H1 (cell line): ENCODE results near the gene BSDC1. TPM values are rescaled to one million over a fixed set of nuclear protein-coding genes. Genes with fewer than 3 reads are reported as not detected.
A peak's percentile ranks its signal among the peaks of the same experiment; 100 is the strongest.

Experiments used
- CTCF ChIA-PET: fragments of 300-600 bp; sonication (Branson Sonifier 250); formaldehyde crosslinking; loops from one replicate; lab custom pipeline; 2021; ENCODE audit not compliant: partially characterized antibody; lab: Charles Lee
- POLR2A ChIA-PET: fragments of 300-600 bp; sonication (Branson Sonifier 250); formaldehyde crosslinking; loops from one replicate; lab custom pipeline; 2021; ENCODE audit warnings: inconsistent platforms; ENCODE audit not compliant: partially characterized antibody; lab: Charles Lee
- DNase-seq, 2 experiments: peaks; one replicate each; pipeline versions ENCODE4 v3.0.0 to v3.0.0-alpha.2; 2010 to 2022; ENCODE audit warnings: low spot score in 2 of 2, low read depth in 1 of 2, mixed read lengths in 1 of 2
- FAIRE-seq: peaks from 2 replicates; lab custom pipeline; 2011; peaks lifted over from hg19 to GRCh38; lab: Jason Lieb, UNC
- H2AFZ ChIP-seq: 2 replicates; pipeline ENCODE4 v1.8.1; 2012; ENCODE audit warnings: low read length, inconsistent platforms
- H2AK5ac ChIP-seq: 2 replicates; pipeline ENCODE4 v1.6.1; 2013; ENCODE audit warnings: low read depth, low read length
- H2BK120ac ChIP-seq: replicated peaks from 2 replicates; pipeline ENCODE3; 2013; ENCODE audit warnings: low read depth, low read length, inconsistent platforms
- H2BK12ac ChIP-seq: 2 replicates; pipeline ENCODE4 v1.6.1; 2013; ENCODE audit warnings: low read depth, low read length
- H2BK15ac ChIP-seq: 2 replicates; pipeline ENCODE4 v1.6.1; 2013; ENCODE audit warnings: low read length
- H2BK20ac ChIP-seq: 2 replicates; pipeline ENCODE4 v1.6.1; 2013; ENCODE audit warnings: low read length
- H2BK5ac ChIP-seq: 2 replicates; pipeline ENCODE4 v1.6.1; 2013; ENCODE audit warnings: low read depth, low read length
- H3K14ac ChIP-seq: 2 replicates; pipeline ENCODE4 v1.6.1; 2013; ENCODE audit warnings: inconsistent platforms; ENCODE audit not compliant: insufficient read length
- H3K18ac ChIP-seq: 2 replicates; pipeline ENCODE4 v1.6.1; 2013; ENCODE audit warnings: low read length; ENCODE audit errors: extremely low read depth
- H3K23ac ChIP-seq: 2 replicates; pipeline ENCODE4 v1.6.1; 2013; ENCODE audit warnings: inconsistent platforms; ENCODE audit not compliant: insufficient read length
- H3K23me2 ChIP-seq: 2 replicates; pipeline ENCODE4 v1.6.1; 2013; ENCODE audit warnings: low read depth, low read length
- H3K27ac ChIP-seq: 2 replicates; pipeline ENCODE4 v1.6.1; 2011; ENCODE audit warnings: low read depth, low read length, inconsistent platforms
- H3K27me3 ChIP-seq, 4 experiments: replicated peaks in 1 of 4; 1 replicate in 1 of 4; 2 replicates in 3 of 4; pipeline versions ENCODE4 v1.6.1 to v1.8.1; 2011 to 2013; ENCODE audit warnings: low read length in 3 of 4, mild to moderate bottlenecking in 3 of 4, inconsistent platforms in 2 of 4, mixed read lengths in 2 of 4, moderate library complexity in 1 of 4; ENCODE audit not compliant: control insufficient read depth in 3 of 4, insufficient read depth in 3 of 4; ENCODE audit errors: extremely low read depth in 1 of 4
- H3K36me3 ChIP-seq, 4 experiments: 2 replicates each; pipeline versions ENCODE4 v1.6.1 to v1.8.1; 2011 to 2013; ENCODE audit warnings: mild to moderate bottlenecking in 4 of 4, low read length in 3 of 4, moderate library complexity in 2 of 4, control low read depth in 1 of 4, inconsistent platforms in 1 of 4; ENCODE audit not compliant: insufficient read depth in 4 of 4, control insufficient read depth in 2 of 4
- H3K4ac ChIP-seq: replicated peaks from 2 replicates; pipeline ENCODE3; 2013; ENCODE audit warnings: low read length, low read depth, mixed read lengths, inconsistent platforms; ENCODE audit not compliant: insufficient read length
- H3K4me1 ChIP-seq, 4 experiments: replicated peaks in 1 of 4; 1 replicate in 1 of 4; 2 replicates in 3 of 4; pipeline versions ENCODE4 v1.6.1 to v1.8.1; 2011 to 2013; ENCODE audit warnings: low read length in 3 of 4, inconsistent platforms in 2 of 4, mixed read lengths in 1 of 4; ENCODE audit not compliant: insufficient read depth in 4 of 4, control insufficient read depth in 3 of 4
- H3K4me2 ChIP-seq, 2 experiments: 2 replicates each; pipeline versions ENCODE4 v1.6.1 to v1.8.1; 2011 to 2013; ENCODE audit warnings: low read depth in 2 of 2, low read length in 2 of 2, control low read depth in 1 of 2, inconsistent platforms in 1 of 2, mild to moderate bottlenecking in 1 of 2; ENCODE audit not compliant: insufficient read depth in 1 of 2
- H3K4me3 ChIP-seq, 4 experiments: fragments of 200-600, 300-600 bp in 1 of 4; sonication (generic), shearing (Covaris generic), sonication (Bioruptor Twin) in 1 of 4; 2 replicates each; pipeline versions ENCODE4 v1.5.1 to v1.8.1; 2011 to 2016; ENCODE audit warnings: low read length in 4 of 4, low read depth in 3 of 4, control low read depth in 2 of 4, inconsistent platforms in 2 of 4, mild to moderate bottlenecking in 2 of 4, mixed read lengths in 1 of 4, moderate library complexity in 1 of 4; ENCODE audit not compliant: insufficient read depth in 2 of 4; ENCODE audit errors: extremely low read depth in 1 of 4
- H3K56ac ChIP-seq: replicated peaks from 2 replicates; pipeline ENCODE3; 2013; ENCODE audit warnings: low read depth, mild to moderate bottlenecking, mixed read lengths, low read length, inconsistent platforms; ENCODE audit not compliant: insufficient read length
- H3K79me1 ChIP-seq: 2 replicates; pipeline ENCODE4 v1.6.1; 2013; ENCODE audit warnings: low read depth, low read length, control low read depth
- H3K79me2 ChIP-seq, 2 experiments: 2 replicates each; pipeline versions ENCODE4 v1.6.1 to v1.8.1; 2012 to 2013; ENCODE audit warnings: low read length in 2 of 2, mild to moderate bottlenecking in 2 of 2, inconsistent platforms in 1 of 2; ENCODE audit not compliant: insufficient read depth in 2 of 2, control insufficient read depth in 1 of 2
- H3K9ac ChIP-seq, 4 experiments: replicated peaks in 1 of 4; 1 replicate in 1 of 4; 2 replicates in 3 of 4; pipeline versions ENCODE4 v1.6.1 to v1.8.1; 2011 to 2013; ENCODE audit warnings: low read depth in 3 of 4, low read length in 3 of 4, control low read depth in 2 of 4, mild to moderate bottlenecking in 2 of 4, moderate library complexity in 2 of 4, inconsistent platforms in 1 of 4; ENCODE audit errors: extremely low read depth in 1 of 4
- H3K9me3 ChIP-seq, 2 experiments: 2 replicates each; pipeline versions ENCODE4 v1.6.1 to v1.8.1; 2012 to 2013; ENCODE audit warnings: mild to moderate bottlenecking in 2 of 2, moderate library complexity in 2 of 2, control low read depth in 1 of 2, inconsistent platforms in 1 of 2, low read depth in 1 of 2, low read length in 1 of 2, mixed read lengths in 1 of 2; ENCODE audit not compliant: insufficient read depth in 2 of 2
- H4K20me1 ChIP-seq, 2 experiments: replicated peaks in 1 of 2; 2 replicates each; pipeline versions ENCODE3 to v1.8.1; 2011 to 2013; ENCODE audit warnings: inconsistent platforms in 2 of 2, low read length in 2 of 2, mild to moderate bottlenecking in 1 of 2; ENCODE audit not compliant: insufficient read depth in 2 of 2, control insufficient read depth in 1 of 2
- H4K5ac ChIP-seq: 2 replicates; pipeline ENCODE4 v1.6.1; 2013; ENCODE audit warnings: low read length, low read depth, mixed read lengths, inconsistent platforms; ENCODE audit not compliant: insufficient read length
- H4K8ac ChIP-seq: 2 replicates; pipeline ENCODE4 v1.8.0; 2013; ENCODE audit warnings: mild to moderate bottlenecking, moderate library complexity, low read length, inconsistent platforms; ENCODE audit not compliant: insufficient read depth; ENCODE audit errors: extremely low read depth
- H4K91ac ChIP-seq: replicated peaks from 2 replicates; pipeline ENCODE3; 2013; ENCODE audit warnings: low read length, mixed read lengths, inconsistent platforms; ENCODE audit not compliant: insufficient read length
- CBX5 ChIP-seq: fragments of 300-800, 300-1000 bp; sonication (generic); IDR thresholded peaks from 2 replicates; pipeline ENCODE4 v1.7.1; 2016; ENCODE audit warnings: antibody characterized with exemption, low read length, low read depth
- E2F6 ChIP-seq: IDR thresholded peaks from 2 replicates; pipeline ENCODE4 v1.6.1; 2012; ENCODE audit warnings: inconsistent platforms
- NRF1 ChIP-seq: IDR thresholded peaks from 2 replicates; pipeline ENCODE4 v1.6.1; 2011; ENCODE audit warnings: mild to moderate bottlenecking, low read depth, low read length, improper control_type of control experiment
- RFX5 ChIP-seq: IDR thresholded peaks from 2 replicates; pipeline ENCODE4 v1.6.1; 2011; ENCODE audit warnings: low read depth, low read length, improper control_type of control experiment, borderline replicate concordance
- RNF2 ChIP-seq: fragments of 200-900, 300-1000 bp; sonication (generic); IDR thresholded peaks from 2 replicates; pipeline ENCODE4 v1.7.1; 2016; ENCODE audit warnings: borderline replicate concordance, low read depth, mild to moderate bottlenecking, antibody characterized with exemption, low read length; ENCODE audit not compliant: poor library complexity, severe bottlenecking; ENCODE audit errors: missing control alignments
- SIX5 ChIP-seq: IDR thresholded peaks from 2 replicates; pipeline ENCODE4 v1.6.1; 2011; ENCODE audit warnings: mild to moderate bottlenecking, low read depth, low read length
- TAF1 ChIP-seq: IDR thresholded peaks from 2 replicates; pipeline ENCODE4 v1.6.1; 2011; ENCODE audit warnings: mild to moderate bottlenecking, low read depth, low read length
- YY1 ChIP-seq: IDR thresholded peaks from 2 replicates; pipeline ENCODE4 v1.6.1; 2011; ENCODE audit warnings: low read depth, mild to moderate bottlenecking, low read length
- WGBS, 2 experiments: shearing (Covaris generic) in 1 of 2; methylation state at CpG; one replicate each; pipeline versions ENCODE4 v1.1.6 to v1.1.7; 2013 to 2015; ENCODE audit warnings: low lambda C conversion rate in 2 of 2, mixed read lengths in 2 of 2, inconsistent platforms in 1 of 2, low coverage in 1 of 2, missing lambda C conversion rate in 1 of 2; ENCODE audit not compliant: insufficient replicate concordance in 2 of 2, insufficient coverage in 1 of 2, insufficient read length in 1 of 2; ENCODE audit errors: extremely low coverage in 1 of 2, missing lambda C conversion rate in 1 of 2; 5-methylcytosine and 5-hydroxymethylcytosine counted together
- polyA plus RNA-seq, 7 experiments: library from polyadenylated mRNA; depleted of rRNA in 3 of 7; stranded (reverse) in 5 of 7; unstranded in 2 of 7; fragments of >200 nt in 5 of 7; fragments of 200-250 nt in 2 of 7; gene quantifications; 1 replicate in 5 of 7; 2 replicates in 1 of 7; 4 replicates in 1 of 7; pipeline versions ENCODE4 v1.2.1 to v1.2.3, GENCODE V29; 2011 to 2013; ENCODE audit warnings: missing spikeins in 2 of 7, mixed read lengths in 2 of 7
- total RNA-seq: library from RNA; stranded (reverse); fragmentation: NEBNext Ultra II Directional; extraction: Animal tissue kit (Norgen Biotek cat#: 25700); gene quantifications from 2 replicates; pipeline ENCODE4 v1.2.1, GENCODE V29; 2021
- TF ChIP-seq, protein P1 (sequence below): IDR thresholded peaks from 2 replicates; pipeline ENCODE4 v1.6.1; 2012; ENCODE audit warnings: inconsistent platforms

Gene BSDC1
- total and polyA plus RNA-seq, 2 of the 8 experiments (the other 6 are each of a cell fraction or from before 2014, with no cell fraction given) = 24.8 to 40.7 TPM

GRCh38 chr1:32413507-32414185, 19.4 kb upstream of the BSDC1 start:
- Histone ChIP-seq H4K20me1 (no peaks in the 10 kb centered on the region), H3K4me1 (no peaks in the 10 kb centered on the region), H3K4me3 (no peak overlapping the region), H3K4me2 (no peak overlapping the region), H3K23me2 (0 out of 2 replicates have a peak, but pooled peaks cover 1% of the 10 kb centered on the region), H3K23ac (no peak overlapping the region), H3K9me3 (peaks cover 26 to 37% of the 10 kb centered on the region in 2 experiments), H2AFZ (no peak overlapping the region), H2BK5ac (no peak overlapping the region), H4K5ac (no peak overlapping the region), H4K8ac (no peak overlapping the region), H3K18ac (no peak overlapping the region), H3K27ac (no peak overlapping the region), H2BK12ac (no peak overlapping the region), H3K9ac (no peak overlapping the region), H2BK20ac (no peak overlapping the region), H2AK5ac (no peak overlapping the region), H4K91ac (no peak overlapping the region), H2BK15ac (no peak overlapping the region), H3K27me3 (no peaks in the 10 kb centered on the region), H3K79me2 (no peaks in the 10 kb centered on the region), H3K36me3 (peaks cover 0 to 4% (median 0%) of the 10 kb centered on the region in 4 experiments; a peak in 1 of 8 replicates), H3K4ac (no peak overlapping the region), H3K79me1 (no peaks in the 10 kb centered on the region), H2BK120ac (no peak overlapping the region), H3K14ac (no peak overlapping the region), H3K56ac (no peak overlapping the region)
- ChIA-PET CTCF (interaction anchor here (0.5 to 7.3 kb wide), 13 partner anchors 8 to 620 kb away, joined by 3 to 56 read pairs (median 3); no protein-coding TSS in a partner anchor), POLR2A (interaction anchor here (0.6 kb wide), 1 partner anchor 1039 kb away, joined by 4 read pairs; no protein-coding TSS in a partner anchor)
- WGBS, 2 experiments = 74% methylated on average over 10 of the region's 10 CpGs; no CpG with 5 or more reads in 1 of the 2 experiments
- FAIRE-seq (peak; percentile 95), DNase-seq (peak in 1 of 2 experiments; percentile 72)
- TF ChIP-seq RFX5 (no peak), CBX5 (no peak), TAF1 (no peak), SIX5 (no peak), E2F6 (peak; percentile 66), NRF1 (no peak), RNF2 (no peak), YY1 (no peak)
- TF ChIP-seq, protein P1, sequence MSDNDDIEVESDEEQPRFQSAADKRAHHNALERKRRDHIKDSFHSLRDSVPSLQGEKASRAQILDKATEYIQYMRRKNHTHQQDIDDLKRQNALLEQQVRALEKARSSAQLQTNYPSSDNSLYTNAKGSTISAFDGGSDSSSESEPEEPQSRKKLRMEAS = peak; percentile 98
